Smooth muscle cell (in vitro differentiated cells): Measurements from ENCODE around the gene HOMEZ. TPM values are rescaled to one million over a fixed set of nuclear protein-coding genes. Genes with fewer than 3 reads are reported as not detected.
"Not testable (repeated sequence)": the region's sequence is repeated elsewhere in the genome, so short reads cannot be mapped to it uniquely, and the experiment has no call there.

ENCODE experiments used
- DNase-seq: peaks from one replicate; lab custom pipeline; 2025; ENCODE audit not compliant: unreplicated experiment; lab: John Stamatoyannopoulos, UW
- H2AFZ ChIP-seq: fragments of 200-600 bp; sonication (generic); 2 replicates; pipeline ENCODE4 v1.6.0; 2016; ENCODE audit warnings: antibody characterized with exemption, low read depth, mild to moderate bottlenecking
- H3F3A ChIP-seq: fragments of 200-600 bp; sonication (generic); 2 replicates; pipeline ENCODE4 v1.6.0; 2017; ENCODE audit warnings: antibody characterized with exemption, low read depth
- H3K27ac ChIP-seq: fragments of 200-600 bp; sonication (generic); 2 replicates; pipeline ENCODE4 v1.5.1; 2016; ENCODE audit warnings: low read depth, mild to moderate bottlenecking
- H3K27me3 ChIP-seq: fragments of 200-600 bp; sonication (generic); 2 replicates; pipeline ENCODE4 v1.6.1; 2016; ENCODE audit warnings: low read depth, mild to moderate bottlenecking
- H3K36me3 ChIP-seq: fragments of 200-600 bp; sonication (generic); 2 replicates; pipeline ENCODE4 v1.5.1; 2016; ENCODE audit warnings: low read depth
- H3K4me1 ChIP-seq: fragments of 200-600 bp; sonication (generic); 2 replicates; pipeline ENCODE4 v1.5.1; 2016; ENCODE audit warnings: low read depth
- H3K4me2 ChIP-seq: fragments of 200-600 bp; sonication (generic); 2 replicates; pipeline ENCODE4 v1.6.0; 2016; ENCODE audit warnings: mild to moderate bottlenecking
- H3K4me3 ChIP-seq: fragments of 200-600 bp; sonication (generic); 2 replicates; pipeline ENCODE4 v1.5.1; 2016; ENCODE audit warnings: mild to moderate bottlenecking
- H3K79me2 ChIP-seq: fragments of 200-600 bp; sonication (generic); 2 replicates; pipeline ENCODE4 v1.6.0; 2016; ENCODE audit warnings: low read depth, mild to moderate bottlenecking
- H3K9ac ChIP-seq: fragments of 200-600 bp; sonication (generic); 2 replicates; pipeline ENCODE4 v1.6.0; 2016; ENCODE audit warnings: low read depth
- H3K9me3 ChIP-seq: fragments of 200-600 bp; sonication (generic); replicated peaks from 2 replicates; pipeline ENCODE4 v1.5.1; 2016; ENCODE audit warnings: low read depth
- H4K20me1 ChIP-seq: fragments of 200-600 bp; sonication (generic); 2 replicates; pipeline ENCODE4 v1.6.0; 2016; ENCODE audit warnings: low read depth
- WGBS: methylation state at CpG from one replicate; pipeline ENCODE4 v1.1.7; 2016; ENCODE audit warnings: low lambda C conversion rate; 5-methylcytosine and 5-hydroxymethylcytosine counted together
- polyA plus RNA-seq: library from polyadenylated mRNA; unstranded; fragments of >200 nt; fragmentation: Nextera tagmentation; extraction: Ambion mirVana; gene quantifications from 2 replicates; pipeline ENCODE4 v1.2.1, GENCODE V29; 2016
- total RNA-seq: library from RNA; depleted of rRNA; stranded (reverse); fragments of >200 nt; gene quantifications from 2 replicates; pipeline ENCODE4 v1.2.3, GENCODE V29; 2014
- TF ChIP-seq, protein P1 (sequence below): fragments of 200-600 bp; sonication (generic); IDR thresholded peaks from 2 replicates; pipeline ENCODE4 v1.5.1; 2017; ENCODE audit warnings: borderline replicate concordance, mild to moderate bottlenecking, antibody characterized with exemption; ENCODE audit not compliant: insufficient read depth, poor library complexity, severe bottlenecking

HOMEZ gene
- total and polyA plus RNA-seq, 2 experiments from 2014 or later: 4.9 to 5.4 TPM

GRCh38 chr14:23281247-23281646 is 4.7 kb downstream of the HOMEZ start:
- TF ChIP-seq, protein P1, sequence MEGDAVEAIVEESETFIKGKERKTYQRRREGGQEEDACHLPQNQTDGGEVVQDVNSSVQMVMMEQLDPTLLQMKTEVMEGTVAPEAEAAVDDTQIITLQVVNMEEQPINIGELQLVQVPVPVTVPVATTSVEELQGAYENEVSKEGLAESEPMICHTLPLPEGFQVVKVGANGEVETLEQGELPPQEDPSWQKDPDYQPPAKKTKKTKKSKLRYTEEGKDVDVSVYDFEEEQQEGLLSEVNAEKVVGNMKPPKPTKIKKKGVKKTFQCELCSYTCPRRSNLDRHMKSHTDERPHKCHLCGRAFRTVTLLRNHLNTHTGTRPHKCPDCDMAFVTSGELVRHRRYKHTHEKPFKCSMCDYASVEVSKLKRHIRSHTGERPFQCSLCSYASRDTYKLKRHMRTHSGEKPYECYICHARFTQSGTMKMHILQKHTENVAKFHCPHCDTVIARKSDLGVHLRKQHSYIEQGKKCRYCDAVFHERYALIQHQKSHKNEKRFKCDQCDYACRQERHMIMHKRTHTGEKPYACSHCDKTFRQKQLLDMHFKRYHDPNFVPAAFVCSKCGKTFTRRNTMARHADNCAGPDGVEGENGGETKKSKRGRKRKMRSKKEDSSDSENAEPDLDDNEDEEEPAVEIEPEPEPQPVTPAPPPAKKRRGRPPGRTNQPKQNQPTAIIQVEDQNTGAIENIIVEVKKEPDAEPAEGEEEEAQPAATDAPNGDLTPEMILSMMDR: no peak
- H3K36me3 ChIP-seq: no peaks in the 10 kb centered on the region
- H4K20me1 ChIP-seq: peaks cover 11% of the 10 kb centered on the region
- H3F3A ChIP-seq: no peaks in the 10 kb centered on the region
- no peak overlapping the region for H3K9ac ChIP-seq
- no peaks in the 10 kb centered on the region for H3K9me3 ChIP-seq
- no peak for DNase-seq
- H3K4me3 ChIP-seq: no peak overlapping the region
- H3K4me2 ChIP-seq: no peak overlapping the region
- no peaks in the 10 kb centered on the region for H3K27me3 ChIP-seq
- no peak overlapping the region for H2AFZ ChIP-seq
- 94% methylated on average over 6 of the region's 6 CpGs for WGBS
- H3K4me1 ChIP-seq: peaks cover 20% of the 10 kb centered on the region
- H3K79me2 ChIP-seq: peaks cover 21% of the 10 kb centered on the region
- H3K27ac ChIP-seq: no peak overlapping the region

GRCh38 chr14:23277928-23278327 is 8.0 kb downstream of the HOMEZ start:
- 89% methylated on average over 6 of the region's 6 CpGs for WGBS
- H3K9me3 ChIP-seq, DNase-seq, H3K9ac ChIP-seq, H3K4me2 ChIP-seq, H3K4me3 ChIP-seq, H3F3A ChIP-seq, H3K27me3 ChIP-seq, H3K79me2 ChIP-seq, H3K4me1 ChIP-seq, H3K27ac ChIP-seq, H2AFZ ChIP-seq, H3K36me3 ChIP-seq: not testable (repeated sequence)
- H4K20me1 ChIP-seq: peaks cover 11% of the 10 kb centered on the region

- Histone ChIP-seq H3F3A (no peaks in the 10 kb centered on the region), H2AFZ (no peak overlapping the region), H3K27me3 (no peaks in the 10 kb centered on the region)
These were observed 8.7 kb downstream of the HOMEZ start for GRCh38 chr14:23277189-23277588.

DNA sequence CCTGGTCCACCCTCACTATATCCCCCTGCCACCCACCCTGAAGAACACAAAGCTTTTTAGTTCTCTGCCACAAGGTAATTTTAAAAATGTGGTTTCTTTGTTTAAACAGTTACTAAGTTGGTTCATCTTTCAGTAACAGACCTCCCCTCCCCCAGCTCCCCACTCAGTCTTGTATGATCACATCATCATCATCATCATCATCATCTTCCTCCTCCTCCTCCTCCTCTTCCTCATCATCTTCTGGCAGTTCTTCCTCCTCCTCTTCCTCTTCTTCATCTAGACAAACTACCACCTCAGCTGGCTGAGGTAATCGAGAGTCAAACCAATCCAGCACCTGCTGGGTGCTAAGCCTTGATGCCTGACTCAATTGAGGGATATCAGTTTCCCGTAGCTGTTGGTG is 10.5 kb downstream of the HOMEZ start:
- 98% methylated on average over 2 of the region's 2 CpGs for WGBS
- no peaks in the 10 kb centered on the region for H3F3A ChIP-seq
- no peak overlapping the region for H3K27ac ChIP-seq
- no peak overlapping the region for H3K4me2 ChIP-seq
- H3K4me3 ChIP-seq: no peak overlapping the region
- peaks cover 9% of the 10 kb centered on the region for H3K4me1 ChIP-seq
- H2AFZ ChIP-seq: no peak overlapping the region
- H3K36me3 ChIP-seq: no peaks in the 10 kb centered on the region
- TF ChIP-seq, protein P1: no peak
- H3K27me3 ChIP-seq: no peaks in the 10 kb centered on the region
- DNase-seq: no peak
- H3K9me3 ChIP-seq: no peaks in the 10 kb centered on the region
- peaks cover 5% of the 10 kb centered on the region for H3K79me2 ChIP-seq
- H3K9ac ChIP-seq: no peak overlapping the region
- peaks cover 8% of the 10 kb centered on the region for H4K20me1 ChIP-seq

More at GRCh38 chr14:23277189-23277588, 8.7 kb downstream of the HOMEZ start:
- 98% methylated on average over 3 of the region's 3 CpGs for WGBS
- H3K4me3 ChIP-seq: no peak overlapping the region
- no peaks in the 10 kb centered on the region for H3K9me3 ChIP-seq
- TF ChIP-seq, protein P1: no peak
- no peak overlapping the region for H3K9ac ChIP-seq
- no peak overlapping the region for H3K27ac ChIP-seq
- H3K4me2 ChIP-seq: no peak overlapping the region
- H4K20me1 ChIP-seq: peaks cover 11% of the 10 kb centered on the region
- no peaks in the 10 kb centered on the region for H3K36me3 ChIP-seq
- peaks cover 5% of the 10 kb centered on the region for H3K79me2 ChIP-seq
- DNase-seq: no peak
- H3K4me1 ChIP-seq: peaks cover 10% of the 10 kb centered on the region
